GM12872 (cell line): ENCODE measurements around the gene WBP2.
A peak's percentile ranks its signal among the peaks of the same experiment; 100 is the strongest.

ENCODE experiments used
- TF ChIP-seq, protein P1 (sequence below): IDR thresholded peaks from 3 replicates; pipeline ENCODE4 v1.5.1; 2011; ENCODE audit warnings: low read depth, mild to moderate bottlenecking, low read length, moderate library complexity; ENCODE audit not compliant: insufficient read depth

The WBP2 gene

DNA sequence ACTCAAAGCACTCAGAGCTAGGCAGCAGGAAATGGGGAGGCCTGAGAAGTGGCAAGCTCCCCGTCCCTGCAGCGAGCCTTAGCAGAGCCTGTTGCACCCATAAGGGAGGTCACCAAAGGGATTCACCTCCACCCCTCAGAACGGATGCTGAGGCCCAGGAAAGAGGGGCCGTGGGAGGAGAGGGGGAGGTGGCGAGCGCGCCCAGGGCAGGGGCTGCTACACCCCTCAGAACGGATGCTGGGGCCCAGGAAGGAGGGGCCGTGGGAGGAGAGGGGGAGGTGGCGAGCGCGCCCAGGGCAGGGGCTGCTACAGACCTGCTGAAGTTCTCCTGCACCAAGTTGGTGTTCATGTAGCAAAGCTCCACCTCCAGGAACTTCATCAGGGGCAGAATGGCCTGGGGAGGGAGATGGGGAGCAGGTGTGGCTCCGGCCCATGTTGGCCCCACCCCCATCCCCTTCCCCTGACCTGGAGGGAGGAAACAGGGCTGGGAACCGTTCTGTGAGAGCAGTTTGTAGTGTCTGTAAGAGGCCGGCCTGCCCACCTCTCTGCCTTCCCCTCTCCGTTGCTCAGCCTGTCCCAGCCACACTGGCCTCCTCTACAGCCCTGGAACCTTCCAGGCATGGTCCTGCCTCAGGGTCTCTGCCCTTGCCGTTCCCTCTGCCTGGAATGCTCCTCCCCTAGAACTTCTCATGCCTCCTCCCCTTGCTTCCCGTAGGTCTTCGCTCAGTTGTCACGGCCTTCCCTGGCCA is 22.3 kb downstream of the WBP2 start:
- TF ChIP-seq, protein P1, sequence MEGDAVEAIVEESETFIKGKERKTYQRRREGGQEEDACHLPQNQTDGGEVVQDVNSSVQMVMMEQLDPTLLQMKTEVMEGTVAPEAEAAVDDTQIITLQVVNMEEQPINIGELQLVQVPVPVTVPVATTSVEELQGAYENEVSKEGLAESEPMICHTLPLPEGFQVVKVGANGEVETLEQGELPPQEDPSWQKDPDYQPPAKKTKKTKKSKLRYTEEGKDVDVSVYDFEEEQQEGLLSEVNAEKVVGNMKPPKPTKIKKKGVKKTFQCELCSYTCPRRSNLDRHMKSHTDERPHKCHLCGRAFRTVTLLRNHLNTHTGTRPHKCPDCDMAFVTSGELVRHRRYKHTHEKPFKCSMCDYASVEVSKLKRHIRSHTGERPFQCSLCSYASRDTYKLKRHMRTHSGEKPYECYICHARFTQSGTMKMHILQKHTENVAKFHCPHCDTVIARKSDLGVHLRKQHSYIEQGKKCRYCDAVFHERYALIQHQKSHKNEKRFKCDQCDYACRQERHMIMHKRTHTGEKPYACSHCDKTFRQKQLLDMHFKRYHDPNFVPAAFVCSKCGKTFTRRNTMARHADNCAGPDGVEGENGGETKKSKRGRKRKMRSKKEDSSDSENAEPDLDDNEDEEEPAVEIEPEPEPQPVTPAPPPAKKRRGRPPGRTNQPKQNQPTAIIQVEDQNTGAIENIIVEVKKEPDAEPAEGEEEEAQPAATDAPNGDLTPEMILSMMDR = no peak

DNA sequence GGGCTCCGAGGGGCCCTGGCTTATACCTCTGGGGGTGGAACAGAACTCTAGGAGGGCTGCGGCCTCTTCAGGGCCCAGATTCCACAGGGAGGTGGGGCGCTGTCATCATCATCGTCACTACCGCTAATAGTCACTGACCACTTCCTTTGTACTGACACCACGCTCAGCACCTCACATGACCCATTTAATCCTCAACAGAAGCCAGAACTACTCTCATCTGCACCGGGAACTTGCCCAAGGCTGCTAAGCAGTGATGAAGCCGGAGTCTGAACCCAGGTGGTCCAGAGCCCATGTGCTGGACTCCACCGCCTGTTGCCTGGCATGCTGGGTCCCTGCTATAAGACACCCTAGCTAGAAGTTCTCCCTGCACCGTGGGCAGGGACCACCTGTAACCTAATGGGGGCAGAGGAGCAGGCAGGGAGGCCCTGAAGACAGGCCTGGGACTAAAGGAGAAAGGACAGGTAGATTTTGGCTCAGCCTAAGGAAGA is 22.9 kb downstream of the WBP2 start:
- TF ChIP-seq, protein P1 = no peak

DNA sequence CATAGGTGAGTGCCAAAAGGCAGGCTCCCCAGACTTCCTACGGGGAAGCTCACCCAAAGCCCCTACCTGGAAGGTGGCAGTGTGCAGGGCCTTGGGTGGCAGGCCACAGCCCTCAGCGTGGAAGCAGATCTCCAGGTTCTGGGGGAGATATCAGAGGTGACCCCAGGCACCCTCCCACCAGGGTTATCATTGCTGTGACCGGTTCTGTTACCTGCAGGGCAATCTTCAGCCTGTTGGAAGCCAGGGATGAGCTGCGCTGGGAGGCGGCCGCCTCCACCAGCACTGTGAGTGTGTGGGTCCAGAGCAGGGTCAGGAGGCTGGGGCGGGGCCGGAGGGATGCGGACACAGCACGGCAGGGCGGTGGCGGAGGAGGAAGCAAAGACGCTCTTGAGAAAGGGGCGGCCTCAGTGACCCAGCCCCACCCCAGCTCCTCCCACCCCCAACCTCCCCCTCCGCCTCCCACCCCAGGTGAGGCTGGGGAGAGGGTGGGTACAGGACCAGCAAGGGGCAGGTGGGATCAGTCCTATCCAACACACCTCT is 24.0 kb downstream of the WBP2 start:
- TF ChIP-seq, protein P1 = no peak

DNA sequence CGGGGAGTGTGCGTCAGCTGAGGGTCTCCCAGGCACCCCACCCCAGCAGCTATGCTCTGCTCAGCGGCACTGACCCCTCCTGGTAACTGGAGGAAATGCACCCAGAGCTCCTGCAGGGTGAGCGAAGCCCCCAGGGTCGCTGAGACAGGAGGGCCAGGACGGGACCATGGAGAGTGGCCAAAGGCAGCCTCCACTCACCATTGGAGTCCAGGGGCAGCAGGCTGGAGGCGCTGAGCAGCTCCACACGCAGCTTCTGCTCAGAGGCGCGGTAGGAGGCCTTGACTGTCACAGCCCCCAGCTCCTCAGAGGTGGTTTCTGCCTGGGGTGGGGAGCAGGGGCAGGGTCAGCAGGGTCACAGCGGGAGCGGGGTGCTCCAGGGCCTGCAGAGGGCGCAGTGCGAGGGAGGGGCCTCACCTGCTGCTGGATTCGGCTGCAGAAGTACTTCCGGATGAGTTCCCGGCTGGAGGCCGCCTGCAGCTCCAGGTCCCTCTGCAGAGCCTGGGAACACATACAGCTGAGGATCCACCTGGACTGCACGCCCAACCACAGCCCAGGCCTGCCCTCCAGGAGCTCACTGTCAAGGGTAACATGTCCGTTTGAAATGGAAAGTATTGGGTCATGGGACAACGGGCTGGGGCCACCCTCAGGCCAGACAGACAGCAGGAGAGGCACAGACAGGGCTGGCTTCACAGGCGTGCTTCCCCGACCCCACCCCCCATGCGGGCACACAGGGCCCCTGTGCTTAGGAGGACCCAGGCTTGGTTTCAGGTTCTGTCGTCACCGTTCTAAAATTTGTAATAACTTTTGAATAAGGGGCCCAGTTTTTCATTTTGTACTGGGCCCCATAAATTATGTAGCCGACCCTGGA is 24.7 kb downstream of the WBP2 start:
- TF ChIP-seq, protein P1 = peak; percentile 75

DNA sequence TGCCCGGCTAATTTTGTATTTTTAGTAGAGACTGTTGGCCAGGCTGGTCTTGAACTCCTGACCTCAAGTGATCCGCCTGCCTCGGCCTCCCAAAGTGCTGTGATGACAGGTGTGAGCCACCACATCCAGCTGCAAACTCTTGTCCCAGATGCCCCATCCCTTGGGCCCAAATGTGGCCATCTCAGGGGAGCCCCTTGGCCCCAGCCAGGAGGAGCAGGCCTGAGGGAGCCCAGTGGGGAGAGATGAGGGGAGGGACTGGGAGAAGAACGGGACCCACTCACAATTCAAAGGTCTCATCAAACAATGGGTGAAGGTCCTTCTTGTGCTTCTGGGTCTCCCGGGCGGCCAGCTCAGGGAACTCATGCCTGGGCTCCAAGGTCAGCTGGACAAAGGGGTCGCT is 25.4 kb downstream of the WBP2 start:
- TF ChIP-seq, protein P1 = no peak

DNA sequence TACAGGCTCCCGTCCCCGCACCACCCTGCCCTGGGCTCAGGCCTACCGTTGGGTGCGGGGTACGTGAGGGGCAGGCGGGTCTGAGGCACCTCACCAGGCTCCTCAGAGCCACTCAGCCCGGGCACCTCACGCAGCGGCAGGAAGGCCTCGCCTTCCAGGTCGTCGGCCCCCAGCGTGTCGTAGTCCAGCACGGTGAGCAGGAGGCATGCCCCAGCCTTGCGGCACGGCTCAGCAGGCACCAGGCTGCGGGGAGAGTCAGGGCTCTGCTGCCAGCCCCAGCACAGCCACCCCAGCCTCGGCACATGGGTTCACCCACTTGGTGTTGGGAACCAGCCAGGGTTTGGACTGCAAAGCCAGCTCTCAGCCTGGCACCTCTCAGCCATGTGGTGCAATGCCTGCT is 26.4 kb downstream of the WBP2 start:
- TF ChIP-seq, protein P1 = no peak

DNA sequence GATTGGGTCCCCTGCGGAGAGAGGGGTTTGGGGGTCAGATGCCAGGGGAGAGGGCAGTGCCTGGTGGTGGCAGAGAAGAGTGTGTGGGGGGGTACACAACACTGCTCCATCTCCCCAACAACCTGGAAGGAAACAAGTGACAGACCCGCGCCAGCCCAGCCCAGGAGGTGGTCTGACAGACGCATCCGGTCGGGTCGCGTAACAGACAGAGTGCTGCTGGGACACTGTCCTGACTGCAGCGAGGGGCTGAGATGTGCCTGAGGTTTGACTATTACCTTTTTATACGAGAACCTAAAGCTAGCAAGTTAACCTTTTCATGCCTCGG is 27.1 kb downstream of the WBP2 start:
- TF ChIP-seq, protein P1 = no peak
